Uterus (tissue), 2 donors: ENCODE measurements around the gene LCK.

Experiments used
- POLR2A ChIP-seq, 2 donors: fragments of 450-650 bp; IDR thresholded peaks; one replicate each; pipeline ENCODE4 v1.6.1; 2016; ENCODE audit warnings: antibody characterized with exemption in 2 of 2, mild to moderate bottlenecking in 1 of 2, moderate library complexity in 1 of 2
- TF ChIP-seq, protein P1 (sequence below), 4 experiments: fragments of 200-600 bp in 2 of 4; fragments of 450-650 bp in 2 of 4; sonication (generic) in 2 of 4; IDR thresholded peaks; one replicate each; pipeline ENCODE4 v1.5.1; 2016 to 2019; ENCODE audit warnings: antibody characterized with exemption in 4 of 4, mild to moderate bottlenecking in 2 of 4, moderate library complexity in 1 of 4

DNA sequence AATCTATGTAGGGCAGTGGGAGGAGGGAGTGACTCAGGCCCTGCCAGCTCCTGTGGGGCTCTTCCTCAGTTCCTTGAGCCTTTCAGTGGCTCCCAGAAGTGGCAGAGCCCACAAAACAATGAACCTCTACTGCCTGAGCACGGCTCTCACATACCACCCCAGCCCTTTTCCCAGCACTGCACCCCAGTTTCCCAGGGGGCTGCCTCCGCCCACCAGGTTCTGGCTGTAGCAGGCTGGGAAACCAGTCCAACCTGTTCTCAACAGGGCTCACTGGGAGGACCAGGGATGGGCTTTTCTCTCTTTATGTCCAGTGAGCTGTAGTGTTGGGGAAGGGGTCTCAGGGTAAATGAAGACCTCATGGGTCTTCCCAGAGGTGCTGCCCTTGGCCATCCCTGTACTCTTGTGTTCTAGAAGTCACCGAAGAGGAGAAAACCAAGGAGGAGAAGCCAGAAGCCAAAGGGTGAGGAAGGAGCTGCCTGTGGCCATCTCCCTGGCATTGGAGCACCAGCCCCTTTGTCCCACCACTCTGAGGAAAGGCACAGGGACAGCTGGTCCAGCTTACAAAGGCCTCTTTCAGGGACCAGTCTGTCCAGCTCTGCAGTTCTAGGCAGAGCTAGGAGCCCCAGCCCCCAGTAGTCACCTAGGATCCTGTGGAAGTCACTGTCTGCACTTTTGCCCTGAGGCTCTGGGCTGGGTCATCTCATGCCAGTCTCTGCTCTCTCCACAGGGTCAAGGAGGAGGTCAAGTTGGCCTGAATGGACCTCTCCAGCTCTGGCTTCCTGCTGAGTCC lies 81.4 kb downstream of the LCK start:
- TF ChIP-seq, protein P1, sequence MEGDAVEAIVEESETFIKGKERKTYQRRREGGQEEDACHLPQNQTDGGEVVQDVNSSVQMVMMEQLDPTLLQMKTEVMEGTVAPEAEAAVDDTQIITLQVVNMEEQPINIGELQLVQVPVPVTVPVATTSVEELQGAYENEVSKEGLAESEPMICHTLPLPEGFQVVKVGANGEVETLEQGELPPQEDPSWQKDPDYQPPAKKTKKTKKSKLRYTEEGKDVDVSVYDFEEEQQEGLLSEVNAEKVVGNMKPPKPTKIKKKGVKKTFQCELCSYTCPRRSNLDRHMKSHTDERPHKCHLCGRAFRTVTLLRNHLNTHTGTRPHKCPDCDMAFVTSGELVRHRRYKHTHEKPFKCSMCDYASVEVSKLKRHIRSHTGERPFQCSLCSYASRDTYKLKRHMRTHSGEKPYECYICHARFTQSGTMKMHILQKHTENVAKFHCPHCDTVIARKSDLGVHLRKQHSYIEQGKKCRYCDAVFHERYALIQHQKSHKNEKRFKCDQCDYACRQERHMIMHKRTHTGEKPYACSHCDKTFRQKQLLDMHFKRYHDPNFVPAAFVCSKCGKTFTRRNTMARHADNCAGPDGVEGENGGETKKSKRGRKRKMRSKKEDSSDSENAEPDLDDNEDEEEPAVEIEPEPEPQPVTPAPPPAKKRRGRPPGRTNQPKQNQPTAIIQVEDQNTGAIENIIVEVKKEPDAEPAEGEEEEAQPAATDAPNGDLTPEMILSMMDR (IDR thresholded peaks at IDR 0.05), result no peak
- TF ChIP-seq POLR2A (IDR thresholded peaks at IDR 0.05), result no peak
